ENCODE measurements around the gene NLRP3.
A peak's percentile ranks its signal among the peaks of the same experiment; 100 is the strongest.
"Not testable (repeated sequence)": the region's sequence is repeated elsewhere in the genome, so short reads cannot be mapped to it uniquely, and the experiment has no call there.

The NLRP3 gene

DNA sequence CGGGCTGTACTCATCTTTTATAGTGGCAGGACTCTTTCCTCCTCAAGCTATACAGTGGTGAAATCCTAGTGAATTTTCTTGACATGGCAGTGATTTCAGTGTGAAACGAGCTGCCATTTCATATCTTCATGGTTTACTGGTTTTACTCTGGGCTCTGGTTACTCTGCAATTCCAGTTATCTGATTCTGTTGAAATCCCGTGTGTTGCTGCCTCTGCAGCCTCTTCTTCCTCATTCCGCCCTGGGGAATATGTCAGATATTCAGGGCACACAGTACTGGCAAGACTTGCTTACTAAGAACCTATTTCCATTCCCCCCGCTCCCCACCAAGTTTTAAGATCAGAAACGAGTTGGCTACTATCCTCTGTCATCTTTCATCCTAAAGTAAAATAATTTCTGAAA is 49.8 kb downstream of the NLRP3 start:
- H3K9me3 ChIP-seq (ENCODE audit: control insufficient read depth in 5 of 5, low read length in 5 of 5): peaks cover 0 to 8% (median 4%) of the 10 kb centered on the region in 5 donors
- no peak overlapping the region for H3K4me3 ChIP-seq (ENCODE audit: low read depth in 1 of 5, low read length in 5 of 5)
- H3K4me1 ChIP-seq (ENCODE audit: control insufficient read depth in 5 of 5, insufficient read depth in 5 of 5, low read length in 5 of 5): peaks cover 0 to 13% (median 7%) of the 10 kb centered on the region in 5 donors
- H3K27ac ChIP-seq (ENCODE audit: low read depth, low read length): no peak overlapping the region
- H3K9ac ChIP-seq (ENCODE audit: low read length in 5 of 5): no peak overlapping the region
- H3K36me3 ChIP-seq (ENCODE audit: control insufficient read depth in 5 of 5, insufficient read depth in 5 of 5, low read length in 5 of 5): no peaks in the 10 kb centered on the region
- H3K27me3 ChIP-seq (ENCODE audit: control insufficient read depth in 5 of 5, insufficient read depth in 4 of 5, low read length in 5 of 5): no peaks in the 10 kb centered on the region

DNA sequence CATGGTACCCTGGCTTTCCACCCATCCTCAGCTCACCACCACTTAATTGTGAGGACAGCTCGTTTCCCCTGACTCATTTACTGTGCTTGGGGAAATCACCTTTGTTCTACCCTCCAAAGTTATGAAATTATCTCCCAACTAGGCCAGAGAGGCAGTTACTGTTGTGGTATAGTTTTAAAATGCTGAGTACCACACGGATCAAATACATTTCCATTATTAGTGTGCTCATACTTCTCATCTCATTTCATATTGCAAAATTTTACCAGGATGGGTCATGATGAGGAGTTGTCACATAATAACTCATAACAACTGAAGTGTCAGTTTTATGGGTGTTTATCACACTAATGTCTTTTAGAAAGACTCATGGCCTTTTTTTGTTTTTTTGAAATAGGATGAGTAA is 51.2 kb downstream of the NLRP3 start:
- H3K27me3 ChIP-seq (ENCODE audit: control insufficient read depth in 5 of 5, insufficient read depth in 4 of 5, low read length in 5 of 5): no peaks in the 10 kb centered on the region
- H3K4me3 ChIP-seq (ENCODE audit: low read depth in 1 of 5, low read length in 5 of 5): no peak overlapping the region
- no peaks in the 10 kb centered on the region for H3K36me3 ChIP-seq (ENCODE audit: control insufficient read depth in 5 of 5, insufficient read depth in 5 of 5, low read length in 5 of 5)
- H3K27ac ChIP-seq (ENCODE audit: low read depth, low read length): no peak overlapping the region
- H3K9ac ChIP-seq (ENCODE audit: low read length in 5 of 5): no peak overlapping the region
- peaks cover 0 to 8% (median 4%) of the 10 kb centered on the region in 5 donors for H3K9me3 ChIP-seq (ENCODE audit: control insufficient read depth in 5 of 5, low read length in 5 of 5)
- H3K4me1 ChIP-seq (ENCODE audit: control insufficient read depth in 5 of 5, insufficient read depth in 5 of 5, low read length in 5 of 5): peaks cover 0 to 24% (median 18%) of the 10 kb centered on the region in 5 donors

GRCh38 chr1:247468481-247469140 is 52.6 kb downstream of the NLRP3 start:
- Histone ChIP-seq H3K27me3 (ENCODE audit: control insufficient read depth in 5 of 5, insufficient read depth in 4 of 5, low read length in 5 of 5) (no peaks in the 10 kb centered on the region), H3K4me3 (ENCODE audit: low read depth in 1 of 5, low read length in 5 of 5) (no peak overlapping the region), H3K9ac (ENCODE audit: low read length in 5 of 5) (no peak overlapping the region), H3K4me1 (ENCODE audit: control insufficient read depth in 5 of 5, insufficient read depth in 5 of 5, low read length in 5 of 5) (peaks cover 0 to 24% (median 18%) of the 10 kb centered on the region in 5 donors), H3K27ac (ENCODE audit: low read depth, low read length) (peak overlapping the region; percentile 47), H3K36me3 (ENCODE audit: control insufficient read depth in 5 of 5, insufficient read depth in 5 of 5, low read length in 5 of 5) (no peaks in the 10 kb centered on the region), H3K9me3 (ENCODE audit: control insufficient read depth in 5 of 5, low read length in 5 of 5) (peaks cover 0 to 1% (median 0%) of the 10 kb centered on the region in 5 donors)

DNA sequence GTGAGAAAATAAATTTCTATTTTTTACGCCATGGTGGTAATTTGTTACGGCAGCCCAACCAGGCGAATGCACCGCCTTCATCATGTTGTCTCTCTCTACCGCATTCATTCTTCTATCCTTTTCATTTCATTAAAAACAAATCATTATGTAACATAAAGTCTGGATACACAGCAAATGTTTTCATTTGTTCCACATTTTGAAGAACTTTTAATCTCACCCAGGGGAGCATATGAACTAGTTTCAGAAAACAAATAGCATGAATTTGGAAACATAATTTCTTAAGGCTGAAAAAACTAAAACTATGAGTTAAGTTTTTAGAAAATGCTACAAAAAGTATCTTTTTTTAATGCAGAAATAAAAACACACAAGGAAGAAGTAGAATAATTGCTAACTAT is 53.2 kb downstream of the NLRP3 start:
- Histone ChIP-seq H3K27me3 (ENCODE audit: control insufficient read depth in 5 of 5, insufficient read depth in 4 of 5, low read length in 5 of 5) (no peaks in the 10 kb centered on the region), H3K4me3 (ENCODE audit: low read depth in 1 of 5, low read length in 5 of 5) (no peak overlapping the region), H3K4me1 (ENCODE audit: control insufficient read depth in 5 of 5, insufficient read depth in 5 of 5, low read length in 5 of 5) (peaks cover 0 to 24% (median 18%) of the 10 kb centered on the region in 5 donors), H3K27ac (ENCODE audit: low read depth, low read length) (peak overlapping the region; percentile 47), H3K9me3 (ENCODE audit: control insufficient read depth in 5 of 5, low read length in 5 of 5) (no peaks in the 10 kb centered on the region), H3K9ac (ENCODE audit: low read length in 5 of 5) (no peak overlapping the region), H3K36me3 (ENCODE audit: control insufficient read depth in 5 of 5, insufficient read depth in 5 of 5, low read length in 5 of 5) (no peaks in the 10 kb centered on the region)

DNA sequence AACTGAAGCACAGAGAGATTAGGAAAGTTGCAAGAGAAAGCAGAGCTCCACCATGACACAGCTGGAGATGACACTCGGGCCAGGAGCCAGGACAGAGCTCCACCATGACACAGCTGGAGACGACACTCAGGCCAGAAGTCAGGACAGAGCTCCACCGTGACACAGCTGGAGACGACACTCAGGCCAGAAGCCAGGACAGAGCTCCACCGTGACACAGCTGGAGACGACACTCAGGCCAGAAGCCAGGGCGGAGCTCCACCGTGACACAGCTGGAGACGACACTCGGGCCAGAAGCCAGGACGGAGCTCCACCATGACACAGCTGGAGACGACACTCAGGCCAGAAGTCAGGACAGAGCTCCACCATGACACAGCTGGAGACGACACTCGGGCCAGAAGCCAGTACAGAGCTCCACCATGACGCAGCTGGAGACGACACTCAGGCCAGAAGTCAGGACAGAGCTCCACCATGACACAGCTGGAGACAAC is 55.0 kb downstream of the NLRP3 start:
- not testable (repeated sequence) for H3K27me3 ChIP-seq (ENCODE audit: control insufficient read depth in 5 of 5, insufficient read depth in 4 of 5, low read length in 5 of 5); H3K36me3 ChIP-seq (ENCODE audit: control insufficient read depth in 5 of 5, insufficient read depth in 5 of 5, low read length in 5 of 5); H3K27ac ChIP-seq (ENCODE audit: low read depth, low read length); H3K9me3 ChIP-seq (ENCODE audit: control insufficient read depth in 5 of 5, low read length in 5 of 5); H3K9ac ChIP-seq (ENCODE audit: low read length in 5 of 5)
- Histone ChIP-seq H3K4me1 (ENCODE audit: control insufficient read depth in 5 of 5, insufficient read depth in 5 of 5, low read length in 5 of 5) (peaks cover 0 to 24% (median 18%) of the 10 kb centered on the region in 5 donors), H3K4me3 (ENCODE audit: low read depth in 1 of 5, low read length in 5 of 5) (peak overlapping the region in 2 of 5 donors; percentile 26 to 39)

GRCh38 chr1:247471445-247472016 is 55.6 kb downstream of the NLRP3 start:
- H3K27me3 ChIP-seq (ENCODE audit: control insufficient read depth in 5 of 5, insufficient read depth in 4 of 5, low read length in 5 of 5): no peaks in the 10 kb centered on the region
- H3K9ac ChIP-seq (ENCODE audit: low read length in 5 of 5): no peak overlapping the region
- H3K9me3 ChIP-seq (ENCODE audit: control insufficient read depth in 5 of 5, low read length in 5 of 5): peaks cover 0 to 10% (median 0%) of the 10 kb centered on the region in 5 donors
- H3K27ac ChIP-seq (ENCODE audit: low read depth, low read length): no peak overlapping the region
- H3K36me3 ChIP-seq (ENCODE audit: control insufficient read depth in 5 of 5, insufficient read depth in 5 of 5, low read length in 5 of 5): no peaks in the 10 kb centered on the region
- peak overlapping the region in 3 of 5 donors; percentile 26 to 39 (median 26) for H3K4me3 ChIP-seq (ENCODE audit: low read depth in 1 of 5, low read length in 5 of 5)
- H3K4me1 ChIP-seq (ENCODE audit: control insufficient read depth in 5 of 5, insufficient read depth in 5 of 5, low read length in 5 of 5): peaks cover 0 to 24% (median 18%) of the 10 kb centered on the region in 5 donors

DNA sequence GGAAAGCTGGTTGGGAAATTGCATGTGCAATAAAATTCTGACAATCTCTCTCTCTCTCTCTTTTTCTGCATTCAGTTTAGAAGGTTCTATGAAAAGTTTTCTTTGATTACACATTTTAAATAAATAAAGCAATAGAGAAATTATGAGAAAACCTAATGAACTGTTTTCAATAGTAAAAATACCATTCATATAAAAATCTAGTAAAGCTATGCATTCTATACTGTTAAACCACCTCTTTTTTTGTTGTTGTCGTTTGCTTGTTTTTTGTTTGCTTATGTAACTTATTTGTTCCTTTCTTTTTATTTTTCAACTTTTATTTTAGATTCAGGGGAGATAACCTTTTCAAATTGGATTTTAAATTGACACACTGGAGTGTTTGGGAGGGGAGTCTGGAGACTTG is 56.1 kb downstream of the NLRP3 start:
- Histone ChIP-seq H3K4me1 (ENCODE audit: control insufficient read depth in 5 of 5, insufficient read depth in 5 of 5, low read length in 5 of 5) (peaks cover 0 to 24% (median 18%) of the 10 kb centered on the region in 5 donors), H3K27me3 (ENCODE audit: control insufficient read depth in 5 of 5, insufficient read depth in 4 of 5, low read length in 5 of 5) (no peaks in the 10 kb centered on the region), H3K9ac (ENCODE audit: low read length in 5 of 5) (no peak overlapping the region), H3K9me3 (ENCODE audit: control insufficient read depth in 5 of 5, low read length in 5 of 5) (peaks cover 0 to 10% (median 0%) of the 10 kb centered on the region in 5 donors), H3K27ac (ENCODE audit: low read depth, low read length) (no peak overlapping the region), H3K4me3 (ENCODE audit: low read depth in 1 of 5, low read length in 5 of 5) (no peak overlapping the region), H3K36me3 (ENCODE audit: control insufficient read depth in 5 of 5, insufficient read depth in 5 of 5, low read length in 5 of 5) (no peaks in the 10 kb centered on the region)

DNA sequence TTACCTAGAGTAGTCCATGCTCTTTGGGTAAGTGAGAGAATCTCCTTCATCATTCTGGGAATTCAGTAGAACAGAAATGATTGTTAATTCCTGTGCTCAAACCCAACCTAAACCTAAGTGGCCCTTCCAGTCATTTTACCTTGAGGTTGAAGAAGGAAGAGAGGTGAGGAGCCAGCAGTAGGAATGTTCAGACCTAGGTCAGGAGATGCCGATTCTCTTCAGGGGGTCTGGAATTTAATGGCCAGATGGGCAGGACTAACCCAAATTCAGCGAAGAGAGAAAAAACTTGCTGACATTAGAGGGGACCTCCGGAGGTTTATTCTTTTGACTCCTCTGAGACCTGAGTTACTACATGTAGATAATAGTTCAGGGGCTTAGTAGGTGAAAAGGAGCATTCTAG is 58.4 kb downstream of the NLRP3 start:
- H3K9me3 ChIP-seq (ENCODE audit: control insufficient read depth in 5 of 5, low read length in 5 of 5): peaks cover 0 to 10% (median 0%) of the 10 kb centered on the region in 5 donors
- no peak overlapping the region for H3K9ac ChIP-seq (ENCODE audit: low read length in 5 of 5)
- no peaks in the 10 kb centered on the region for H3K36me3 ChIP-seq (ENCODE audit: control insufficient read depth in 5 of 5, insufficient read depth in 5 of 5, low read length in 5 of 5)
- H3K27ac ChIP-seq (ENCODE audit: low read depth, low read length): no peak overlapping the region
- H3K4me1 ChIP-seq (ENCODE audit: control insufficient read depth in 5 of 5, insufficient read depth in 5 of 5, low read length in 5 of 5): peaks cover 0 to 20% (median 15%) of the 10 kb centered on the region in 5 donors
- no peak overlapping the region for H3K4me3 ChIP-seq (ENCODE audit: low read depth in 1 of 5, low read length in 5 of 5)
- no peaks in the 10 kb centered on the region for H3K27me3 ChIP-seq (ENCODE audit: control insufficient read depth in 5 of 5, insufficient read depth in 4 of 5, low read length in 5 of 5)

DNA sequence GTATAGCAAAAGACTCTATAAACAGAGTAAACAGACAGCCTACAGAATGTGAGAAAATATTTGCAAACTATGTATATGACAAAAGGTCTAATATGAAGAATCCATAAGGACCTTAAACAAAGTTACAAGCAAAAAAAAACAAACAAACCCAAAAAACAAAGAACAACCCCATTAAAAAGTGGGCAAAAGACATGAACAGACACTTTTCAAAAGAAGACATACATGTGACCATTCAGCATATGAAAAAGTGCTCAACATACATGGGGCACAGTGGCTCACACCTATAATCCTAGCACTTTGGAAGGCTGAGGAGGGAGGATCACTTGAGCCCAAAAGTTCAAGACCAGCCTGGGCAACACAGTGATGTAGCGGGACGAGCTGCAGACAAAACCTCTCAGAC is 59.8 kb downstream of the NLRP3 start:
- Histone ChIP-seq H3K9ac (ENCODE audit: low read length in 5 of 5) (no peak overlapping the region), H3K36me3 (ENCODE audit: control insufficient read depth in 5 of 5, insufficient read depth in 5 of 5, low read length in 5 of 5) (no peaks in the 10 kb centered on the region), H3K4me3 (ENCODE audit: low read depth in 1 of 5, low read length in 5 of 5) (no peak overlapping the region), H3K27me3 (ENCODE audit: control insufficient read depth in 5 of 5, insufficient read depth in 4 of 5, low read length in 5 of 5) (no peaks in the 10 kb centered on the region), H3K9me3 (ENCODE audit: control insufficient read depth in 5 of 5, low read length in 5 of 5) (peaks cover 0 to 10% (median 0%) of the 10 kb centered on the region in 5 donors), H3K27ac (ENCODE audit: low read depth, low read length) (no peak overlapping the region), H3K4me1 (ENCODE audit: control insufficient read depth in 5 of 5, insufficient read depth in 5 of 5, low read length in 5 of 5) (peaks cover 0 to 11% (median 9%) of the 10 kb centered on the region in 5 donors)

- H3K4me3 ChIP-seq (ENCODE audit: low read depth in 1 of 5, low read length in 5 of 5); H3K9me3 ChIP-seq (ENCODE audit: control insufficient read depth in 5 of 5, low read length in 5 of 5); H3K27ac ChIP-seq (ENCODE audit: low read depth, low read length); H3K4me1 ChIP-seq (ENCODE audit: control insufficient read depth in 5 of 5, insufficient read depth in 5 of 5, low read length in 5 of 5); H3K36me3 ChIP-seq (ENCODE audit: control insufficient read depth in 5 of 5, insufficient read depth in 5 of 5, low read length in 5 of 5); H3K9ac ChIP-seq (ENCODE audit: low read length in 5 of 5); H3K27me3 ChIP-seq (ENCODE audit: control insufficient read depth in 5 of 5, insufficient read depth in 4 of 5, low read length in 5 of 5): not testable (repeated sequence)
Measured at GRCh38 chr1:247476328-247477058, 60.5 kb downstream of the NLRP3 start.
